HG02763 (cell line): ENCODE results near the gene PPP3CB.
A peak's percentile ranks its signal among the peaks of the same experiment; 100 is the strongest.

Source experiments
- ATAC-seq: cut with Tn5 transposase; IDR thresholded peaks from one replicate; pipeline ENCODE4 v1.9.1; 2021; ENCODE audit warnings: mild to moderate bottlenecking, moderate library complexity; ENCODE audit not compliant: unreplicated experiment

PPP3CB gene

GRCh38 chr10:73495884-73496674 lies at the start of gene PPP3CB:
TSS of gene PPP3CB (minus strand) at chr10:73496024. CDS start at chr10:73495889, 135 bp downstream.
- peak; percentile 69 for ATAC-seq

DNA sequence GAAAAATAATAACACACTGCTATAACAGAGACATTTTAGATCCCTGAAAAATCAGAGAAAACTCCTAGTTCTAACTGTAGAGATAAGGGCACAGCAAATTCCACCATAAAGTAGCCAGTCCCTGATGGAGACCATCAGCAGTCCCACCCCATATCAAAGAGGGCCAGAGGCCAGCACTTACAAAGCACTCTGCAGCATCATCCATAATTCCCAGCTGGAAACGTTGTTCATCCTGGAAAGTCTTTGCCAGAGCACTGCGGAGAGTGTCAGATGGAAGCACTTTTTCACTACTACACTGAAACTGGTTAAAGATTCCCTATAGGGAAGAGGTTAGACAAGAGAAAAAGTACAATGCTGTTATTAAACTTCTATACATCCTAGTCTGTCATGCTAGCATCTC lies 49.5 kb upstream of the PPP3CB start:
- no peak for ATAC-seq

DNA sequence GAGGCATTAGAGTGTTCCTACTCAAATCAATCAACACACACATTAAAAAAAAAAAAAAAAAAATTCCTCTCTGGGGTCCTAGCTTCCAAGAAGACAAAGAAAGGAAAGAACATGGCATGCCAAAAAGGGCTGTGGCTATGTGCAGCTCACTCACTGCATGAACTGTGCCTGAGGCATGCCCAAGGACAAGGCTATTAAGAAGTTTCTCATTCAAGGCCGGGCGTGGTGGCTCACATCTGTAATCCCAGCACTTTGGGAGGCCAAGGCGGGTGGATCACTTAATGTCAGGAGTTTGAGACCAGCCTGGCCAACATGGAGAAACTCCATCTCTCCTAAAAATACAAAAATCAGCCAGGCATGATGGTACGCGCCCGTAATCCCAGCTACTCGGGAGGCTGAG lies 41.9 kb upstream of the PPP3CB start:
- ATAC-seq, result no peak

- ATAC-seq, result no peak
Observed at GRCh38 chr10:73537288-73537687, 41.5 kb upstream of the PPP3CB start.

- ATAC-seq, result no peak
Observed at GRCh38 chr10:73534857-73535256, 39.0 kb upstream of the PPP3CB start.

DNA sequence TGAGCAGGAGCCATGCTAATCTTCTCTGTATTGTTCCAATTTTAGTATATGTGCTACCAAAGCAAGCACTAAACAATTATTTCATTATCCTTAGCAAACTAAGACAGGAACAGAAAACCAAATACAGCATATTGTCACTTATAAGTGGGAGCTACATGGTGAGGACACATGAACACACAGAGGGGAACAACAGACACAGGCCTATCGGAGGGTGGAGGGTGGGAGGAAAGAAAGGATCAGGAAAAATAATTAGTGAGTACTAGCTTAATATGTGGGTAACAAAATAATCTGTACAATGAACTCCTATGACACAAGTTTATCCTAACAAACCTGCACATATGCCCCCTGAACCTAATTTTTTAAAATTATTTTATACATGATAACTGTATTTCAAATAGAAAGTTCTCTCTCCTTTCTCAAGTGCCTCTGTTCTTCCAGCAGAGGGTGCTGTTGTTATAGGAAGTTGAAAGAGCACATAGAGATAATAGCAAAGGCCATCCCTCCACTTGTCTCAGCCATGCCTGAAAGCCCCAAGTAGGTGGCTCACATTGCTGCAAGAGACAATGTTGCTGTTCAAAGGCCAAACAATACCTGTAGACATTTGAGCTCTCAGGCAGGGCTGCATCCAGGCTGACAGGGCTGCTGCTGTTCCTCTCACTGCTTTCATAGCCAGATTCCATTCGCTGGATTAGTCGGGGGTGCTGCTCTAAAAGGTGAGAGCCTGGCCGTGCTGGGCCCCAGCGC lies 33.4 kb upstream of the PPP3CB start:
- no peak for ATAC-seq

DNA sequence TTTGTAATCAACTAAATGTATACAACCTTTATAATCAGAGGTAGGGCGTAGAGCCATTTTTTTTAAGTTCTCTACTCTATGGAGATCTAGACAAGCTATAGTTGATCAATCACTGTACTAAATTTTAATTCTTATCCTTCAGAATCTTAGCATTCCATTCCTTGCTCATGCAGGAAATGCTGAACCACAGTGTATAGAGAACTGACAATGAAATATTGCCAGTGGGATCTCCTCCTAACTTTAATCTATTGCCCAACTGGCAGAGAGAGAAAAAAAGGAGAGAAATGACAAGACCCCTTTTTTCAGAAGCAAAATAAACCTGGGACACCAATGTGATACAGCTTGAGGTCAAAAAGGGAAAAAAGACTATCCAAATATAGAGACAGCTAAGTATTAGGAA lies 26.4 kb upstream of the PPP3CB start:
- ATAC-seq, result no peak

- ATAC-seq, result no peak
Observed at GRCh38 chr10:73519336-73519735, 23.5 kb upstream of the PPP3CB start.

- ATAC-seq, result no peak
Observed at GRCh38 chr10:73517166-73517888, 21.5 kb upstream of the PPP3CB start.

DNA sequence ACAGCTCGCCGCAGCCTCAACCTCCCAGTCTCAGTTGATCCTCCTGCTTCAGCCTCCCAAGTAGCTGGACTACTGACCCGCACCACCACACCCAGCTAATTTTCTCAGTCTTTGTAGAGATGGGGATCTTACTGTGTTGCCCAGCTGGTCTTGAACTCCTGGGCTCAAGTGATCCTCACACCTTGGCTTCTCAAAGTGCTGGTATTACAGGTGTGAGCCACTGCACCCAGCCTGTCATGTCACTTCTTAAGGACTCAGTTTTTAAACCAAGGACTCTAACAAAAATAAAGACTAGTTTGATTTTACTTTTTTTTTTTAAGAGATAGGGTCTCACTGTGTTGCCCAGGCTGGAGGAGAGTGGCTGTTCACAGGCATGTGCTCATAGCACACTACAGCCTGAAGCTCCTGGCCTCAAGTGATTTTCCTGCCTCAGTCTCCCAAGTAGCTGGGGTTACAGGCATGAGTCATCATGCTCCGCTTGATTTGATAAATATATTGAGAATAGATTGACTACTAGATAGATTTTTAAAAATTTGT lies 16.5 kb upstream of the PPP3CB start:
- ATAC-seq, result no peak

GRCh38 chr10:73509695-73510094 lies 13.9 kb upstream of the PPP3CB start:
- ATAC-seq, result no peak

GRCh38 chr10:73506491-73506890 lies 10.7 kb upstream of the PPP3CB start:
- no peak for ATAC-seq

- no peak for ATAC-seq
Observed at GRCh38 chr10:73506074-73506473, 10.2 kb upstream of the PPP3CB start.

GRCh38 chr10:73503037-73503436 lies 7.2 kb upstream of the PPP3CB start:
- ATAC-seq, result no peak

DNA sequence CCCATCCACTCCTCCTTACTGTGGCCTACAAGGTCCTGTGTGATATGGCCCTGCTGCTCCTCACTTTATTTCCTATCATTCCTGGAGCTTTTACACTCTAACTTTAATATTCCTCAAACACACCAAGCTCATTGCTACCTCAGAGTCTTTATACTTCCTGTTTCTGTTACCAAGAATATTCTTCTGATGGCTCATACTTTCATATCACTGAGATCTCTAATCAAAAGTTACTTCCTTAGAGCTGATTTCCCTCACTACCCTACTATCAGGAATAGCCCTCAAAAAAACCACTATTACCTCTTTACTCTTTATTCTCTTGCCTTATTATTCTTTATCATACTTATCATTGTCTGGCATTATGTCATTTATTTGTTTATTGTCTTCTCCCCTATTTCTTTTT lies 5.8 kb upstream of the PPP3CB start:
- no peak for ATAC-seq

DNA sequence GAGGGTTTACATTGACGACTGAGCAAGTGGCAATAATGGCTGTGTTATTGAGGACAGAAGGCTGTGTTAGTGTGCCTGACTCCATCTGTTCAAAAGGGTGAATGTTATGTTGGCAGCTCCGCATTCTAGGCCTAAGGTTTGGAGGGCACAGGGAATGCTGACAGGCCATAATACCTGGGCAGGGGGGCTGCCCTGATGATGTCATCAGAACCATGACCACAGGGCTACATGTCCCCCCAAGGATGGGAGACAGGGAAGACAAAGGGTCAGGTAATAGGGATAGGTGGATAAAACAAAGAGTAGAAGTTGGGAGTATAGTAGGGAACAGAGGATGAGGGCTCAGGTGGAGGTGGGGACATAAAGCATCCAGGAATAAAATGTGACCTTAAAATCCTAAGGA lies 1.8 kb upstream of the PPP3CB start:
- ATAC-seq, result no peak

DNA sequence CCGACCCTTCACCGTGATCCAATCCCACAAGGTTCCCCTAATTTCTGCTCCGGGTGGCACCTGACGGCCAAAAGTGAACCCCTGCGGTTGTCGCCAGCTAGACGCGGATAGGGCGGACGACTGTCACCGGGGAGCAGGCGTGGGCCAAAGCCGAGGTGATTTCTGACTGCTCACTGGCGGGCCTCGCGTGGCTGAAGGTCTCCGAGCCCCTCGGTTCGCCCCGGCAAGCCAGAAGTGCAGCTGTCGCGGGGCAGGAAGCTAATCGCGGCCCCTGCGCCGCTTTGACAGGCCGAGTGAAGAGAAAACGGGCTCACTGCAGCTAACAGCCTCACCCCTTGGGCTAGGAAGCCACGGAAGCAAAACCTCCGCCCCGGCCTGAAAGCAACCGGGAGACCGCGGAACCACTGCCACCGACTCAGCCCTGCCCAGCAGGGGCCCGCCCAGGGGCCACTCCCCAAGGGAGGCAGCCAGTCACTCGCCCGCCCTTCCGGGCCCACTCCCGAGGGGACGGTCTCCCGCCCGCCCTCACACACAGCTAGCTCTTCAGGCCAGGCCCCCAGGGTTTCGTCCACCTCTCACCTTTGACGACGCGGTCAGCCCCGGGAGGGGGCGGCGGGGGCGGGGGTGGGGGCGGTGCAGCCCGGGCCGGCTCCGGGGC lies 469 bp downstream of the PPP3CB start:
- ATAC-seq, result peak; percentile 94

GRCh38 chr10:73494877-73495225 lies 973 bp downstream of the PPP3CB start:
- ATAC-seq, result no peak

- no peak for ATAC-seq
Observed at GRCh38 chr10:73494213-73494612, 1.6 kb downstream of the PPP3CB start.

DNA sequence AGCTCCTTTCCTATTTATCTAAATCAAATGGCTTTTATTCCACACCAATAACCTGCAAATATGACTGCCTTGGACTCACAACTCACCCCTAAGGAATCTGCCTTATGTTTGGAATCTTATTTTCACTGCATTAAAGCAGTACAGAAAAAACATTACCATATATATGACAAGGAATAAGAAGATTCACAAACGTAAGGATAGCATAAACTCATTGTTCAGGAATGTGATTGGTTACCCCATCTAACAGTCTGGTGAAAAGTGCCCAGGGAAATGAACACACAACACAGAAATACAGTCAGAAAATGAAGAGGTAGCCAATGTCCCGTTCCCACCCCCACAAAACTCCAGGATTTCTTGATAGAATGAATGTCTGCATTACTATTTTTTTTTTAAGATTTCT lies 2.0 kb downstream of the PPP3CB start:
- no peak for ATAC-seq

DNA sequence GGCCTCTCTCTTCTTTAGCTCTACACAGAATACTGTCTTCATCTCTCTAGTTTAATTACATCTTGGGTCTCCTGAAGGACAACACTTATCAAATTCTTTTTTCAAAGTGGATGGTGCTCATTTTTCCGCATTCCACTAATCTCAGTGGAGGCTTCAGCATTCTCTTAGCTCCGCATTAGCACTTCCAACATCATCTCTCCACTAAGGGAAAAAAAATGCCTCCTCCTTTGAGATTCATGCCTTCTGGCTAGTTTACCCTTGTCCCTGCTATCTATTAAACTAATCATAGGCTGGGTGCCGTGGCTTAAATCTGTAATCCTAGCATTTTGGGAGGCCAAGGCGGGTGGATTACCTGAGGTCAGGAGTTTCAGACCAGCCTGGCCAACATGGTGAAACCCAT lies 9.2 kb downstream of the PPP3CB start:
- no peak for ATAC-seq
